HG02678 (cell line): ENCODE measurements around the gene ZSCAN12.

Experiments used
- ATAC-seq: cut with Tn5 transposase; IDR thresholded peaks from one replicate; pipeline ENCODE4 v1.9.1; 2021; ENCODE audit warnings: mild to moderate bottlenecking, moderate library complexity; ENCODE audit not compliant: unreplicated experiment

ZSCAN12 gene

DNA sequence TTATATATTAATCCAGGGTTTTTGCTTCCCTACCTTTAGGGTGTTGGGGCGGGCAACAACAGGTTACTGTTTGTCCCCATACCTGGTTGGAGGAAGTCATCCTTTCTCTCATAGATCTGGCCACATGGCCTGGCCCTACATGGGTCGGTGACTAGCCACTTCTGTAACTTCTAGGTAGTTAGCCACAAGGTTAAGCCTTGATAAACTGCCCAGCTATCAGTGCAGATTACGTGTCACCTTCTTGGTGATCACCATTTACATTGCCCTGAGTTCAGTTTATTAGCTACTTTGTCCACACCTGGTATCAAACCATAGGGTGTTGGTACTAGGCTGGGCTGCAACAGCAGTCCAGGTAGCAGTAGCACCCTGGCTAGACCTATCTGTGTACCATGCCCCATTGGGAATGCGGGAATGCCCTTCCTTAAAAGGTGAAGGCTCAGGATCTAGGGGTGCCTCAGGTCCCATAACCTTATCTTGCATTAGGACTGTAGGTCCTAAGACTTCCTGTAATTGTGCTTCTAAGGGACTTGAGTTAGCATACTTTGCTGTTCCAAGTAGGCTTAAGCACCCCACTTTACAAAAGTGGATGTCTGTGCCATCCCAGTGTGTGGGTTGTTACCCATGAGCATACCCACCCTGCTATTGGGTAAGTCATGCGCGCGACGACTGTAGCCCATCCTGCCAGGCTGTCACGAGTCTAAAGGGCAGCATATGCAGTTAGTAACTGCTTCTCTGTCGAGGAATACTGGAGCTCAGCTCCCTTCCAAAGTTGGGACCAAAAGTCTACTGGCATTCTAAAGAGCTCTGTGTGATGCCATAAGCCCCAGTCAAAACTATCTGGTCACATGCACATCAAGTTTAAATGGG is 44.6 kb downstream of the ZSCAN12 start:
- no peak for ATAC-seq

DNA sequence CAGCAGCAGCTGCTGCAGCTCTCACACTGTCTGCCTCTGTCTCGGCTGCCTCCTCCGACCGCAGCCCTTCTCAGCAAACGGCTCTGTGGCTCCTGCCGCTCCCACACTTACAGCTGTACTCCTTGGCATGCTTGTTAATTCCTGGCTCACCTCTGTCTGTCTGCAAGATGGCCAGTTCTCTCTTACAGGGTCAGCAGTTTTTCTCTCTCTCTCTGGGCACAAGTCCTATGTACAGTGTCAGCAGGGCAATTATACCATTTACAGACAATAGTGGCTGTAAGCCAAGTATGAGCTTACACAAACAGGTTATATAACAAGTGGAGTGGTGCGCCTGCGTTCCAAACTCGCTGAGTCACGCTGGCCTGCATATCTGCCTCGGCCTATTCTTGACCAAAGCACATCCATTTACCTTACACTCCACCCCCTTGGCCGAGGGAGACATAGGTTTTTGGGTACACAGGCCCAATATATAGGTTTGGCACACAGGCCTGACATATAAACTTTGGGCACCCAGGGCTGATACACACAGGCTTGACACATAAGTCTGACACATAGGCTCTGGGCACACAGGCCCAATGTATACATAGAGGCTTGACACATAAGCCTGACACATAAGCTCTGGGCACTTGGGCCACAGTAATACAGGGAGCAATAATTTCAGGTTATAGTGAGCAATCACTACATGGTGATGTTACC is 45.4 kb downstream of the ZSCAN12 start:
- no peak for ATAC-seq

DNA sequence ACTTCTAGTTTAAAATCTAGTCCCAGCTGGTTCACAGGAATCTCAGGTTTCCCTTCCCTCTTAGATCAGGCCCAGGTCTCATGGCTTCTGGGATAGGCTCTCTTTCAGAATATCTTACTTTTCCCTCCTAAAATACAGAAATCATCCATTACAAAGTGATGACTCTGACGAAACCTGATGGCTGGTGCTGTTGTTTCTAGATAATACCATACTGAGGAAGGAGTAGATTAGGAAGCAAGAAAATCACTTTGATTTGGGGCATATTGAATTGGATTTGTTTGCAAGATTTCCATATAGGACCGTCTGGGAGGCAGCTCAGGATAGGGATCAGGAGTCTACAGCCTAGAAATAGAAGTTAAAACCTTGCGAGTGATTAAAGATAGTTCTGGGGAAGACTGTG is 46.2 kb downstream of the ZSCAN12 start:
- ATAC-seq, result no peak

DNA sequence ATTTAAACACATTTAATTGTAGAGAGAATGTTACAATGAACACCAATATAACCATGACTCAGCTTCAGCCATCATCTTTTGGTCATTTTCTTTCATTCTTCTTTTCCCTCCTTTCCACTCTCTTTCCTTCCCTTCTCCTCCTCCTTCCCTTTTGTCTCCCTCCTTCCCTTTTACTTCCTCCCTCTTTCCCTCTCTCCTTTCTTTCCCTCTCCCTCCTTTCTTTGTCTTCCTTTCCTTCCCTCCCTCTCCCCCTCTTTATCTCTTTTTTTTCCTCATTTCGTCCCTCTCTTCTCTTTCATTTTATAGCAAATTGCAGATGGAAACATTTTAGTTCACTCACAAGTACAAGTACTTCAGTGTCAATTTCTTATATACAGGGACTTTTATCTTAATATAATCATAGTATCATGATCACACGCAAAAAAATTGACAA is 48.0 kb downstream of the ZSCAN12 start:
- no peak for ATAC-seq

DNA sequence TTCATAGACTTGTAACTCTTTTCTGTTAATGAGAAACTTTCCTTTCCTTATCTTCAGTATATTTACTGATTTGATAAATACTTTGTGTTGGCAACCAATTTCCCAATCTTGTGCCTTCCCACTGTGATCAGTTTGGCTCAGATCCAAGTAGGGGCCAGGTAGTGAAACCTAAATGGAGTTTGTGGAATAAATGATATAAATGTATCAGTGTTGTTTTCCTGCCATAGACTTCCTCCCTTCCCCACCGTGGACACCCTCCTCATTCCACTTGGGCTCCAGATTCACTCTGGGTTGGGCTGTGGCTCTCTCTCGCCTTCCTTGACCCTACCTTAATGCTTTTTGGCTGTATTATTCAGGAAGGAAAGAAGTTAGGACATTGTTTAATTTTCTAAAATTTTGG is 48.5 kb downstream of the ZSCAN12 start:
- ATAC-seq, result no peak

DNA sequence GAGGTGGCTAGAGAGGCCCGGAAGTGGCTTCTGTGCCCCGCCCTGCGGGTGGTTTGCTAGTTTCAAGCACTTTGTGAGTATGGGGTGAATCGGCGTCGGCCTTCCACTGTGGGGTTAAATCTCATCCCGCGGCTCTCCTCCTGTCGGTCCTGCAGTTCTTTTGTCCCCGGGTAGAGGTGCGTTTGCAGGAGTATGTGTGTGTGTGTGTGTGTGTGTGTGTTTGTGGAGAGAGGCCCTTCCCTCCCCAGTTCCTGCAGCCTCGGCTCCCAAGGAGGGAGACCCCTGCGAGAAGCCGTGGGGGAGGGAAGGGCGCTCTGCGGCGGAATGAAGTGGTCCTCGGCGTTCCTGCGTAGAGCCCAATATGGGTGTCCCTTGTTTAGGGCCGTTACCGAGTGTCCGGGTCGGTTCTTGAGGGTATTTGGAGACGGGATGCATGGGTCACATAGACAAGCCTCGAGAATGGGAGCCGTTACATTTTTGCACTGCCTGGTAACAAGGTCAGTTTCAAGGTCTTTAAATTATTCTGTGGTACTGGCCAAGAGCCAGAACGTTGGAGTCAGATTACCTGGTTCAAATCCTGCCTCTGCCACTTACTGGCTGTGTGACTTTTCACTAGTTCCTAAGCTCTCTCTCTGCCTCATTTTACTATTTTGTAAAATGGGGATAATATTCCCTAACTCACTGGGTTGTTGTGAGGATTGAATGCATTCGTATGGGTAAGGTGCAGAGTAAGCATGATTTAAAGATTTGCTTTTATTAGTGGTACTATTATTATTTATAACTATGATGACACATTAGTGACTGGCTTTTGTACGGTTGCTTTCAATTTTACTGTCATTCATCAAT is 49.4 kb downstream of the ZSCAN12 start, which contains the start of gene ZKSCAN3:
ZKSCAN3 (plus strand) TSS at position 56 of the 846 bp plus-strand sequence. CDS start 9,640 bp downstream, outside the sequence.
- ATAC-seq, result peak; percentile 99

DNA sequence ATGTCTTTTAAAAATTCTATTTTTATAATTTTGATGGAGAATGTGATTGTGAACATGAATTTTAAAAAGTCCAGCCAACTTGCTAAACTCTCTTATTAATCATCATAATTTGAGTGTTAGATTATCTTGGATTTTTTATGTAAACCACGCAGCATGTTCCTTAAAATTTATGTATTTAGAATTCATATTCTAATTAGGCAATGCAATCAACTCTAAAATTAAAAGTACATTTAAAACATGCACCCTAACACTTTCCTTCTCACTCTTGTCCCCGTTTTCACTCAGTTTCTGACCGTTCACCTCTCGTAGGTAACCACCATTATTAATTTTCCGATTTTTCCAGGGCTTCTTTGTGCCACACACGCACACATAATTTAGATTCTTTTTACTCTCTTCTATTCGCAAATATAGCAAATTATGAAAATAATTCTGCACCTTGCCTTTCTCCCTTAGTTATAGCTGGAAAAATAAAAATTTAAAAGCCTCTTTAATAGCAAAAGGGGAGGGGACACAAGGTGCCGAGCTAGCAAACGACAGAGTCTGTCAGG is 50.1 kb downstream of the ZSCAN12 start:
- peak; percentile 14 for ATAC-seq

DNA sequence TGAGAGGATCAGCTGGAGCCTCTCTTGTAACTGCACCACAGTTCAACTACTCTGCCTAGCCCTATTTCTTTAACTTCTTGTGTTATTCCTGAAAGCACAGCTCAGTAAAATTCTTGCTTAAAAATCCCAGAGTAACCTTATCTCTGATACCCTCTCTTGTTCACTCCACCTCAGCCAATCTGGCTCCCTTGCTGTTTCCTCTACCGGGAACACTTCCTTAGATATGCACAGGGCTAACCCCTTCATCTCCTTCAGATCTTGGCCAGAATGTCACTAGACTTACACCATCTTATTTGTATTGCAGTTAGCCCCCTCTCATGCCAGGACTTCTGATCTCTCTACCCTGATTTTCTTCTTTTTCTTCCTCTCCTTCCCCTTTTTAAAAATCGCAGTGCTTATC is 52.4 kb downstream of the ZSCAN12 start:
- no peak for ATAC-seq

DNA sequence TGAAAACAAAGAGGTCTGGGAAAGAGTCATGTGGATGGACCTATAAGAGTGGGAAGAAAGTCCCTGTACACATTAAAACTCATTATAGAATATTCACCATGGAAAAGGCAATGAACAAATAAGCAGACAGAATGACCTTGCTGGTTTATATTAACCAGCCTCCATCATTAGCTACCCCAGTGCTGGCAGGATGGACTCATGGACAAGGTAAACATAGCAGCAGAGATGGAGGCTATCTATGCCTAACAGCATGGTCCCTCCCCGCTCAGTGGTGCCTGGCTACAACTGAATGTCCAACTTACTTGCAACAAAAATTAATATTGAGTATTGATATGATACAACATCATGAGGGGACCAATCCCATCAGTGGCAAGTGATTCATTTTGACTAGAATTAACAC is 54.3 kb downstream of the ZSCAN12 start:
- ATAC-seq, result no peak

DNA sequence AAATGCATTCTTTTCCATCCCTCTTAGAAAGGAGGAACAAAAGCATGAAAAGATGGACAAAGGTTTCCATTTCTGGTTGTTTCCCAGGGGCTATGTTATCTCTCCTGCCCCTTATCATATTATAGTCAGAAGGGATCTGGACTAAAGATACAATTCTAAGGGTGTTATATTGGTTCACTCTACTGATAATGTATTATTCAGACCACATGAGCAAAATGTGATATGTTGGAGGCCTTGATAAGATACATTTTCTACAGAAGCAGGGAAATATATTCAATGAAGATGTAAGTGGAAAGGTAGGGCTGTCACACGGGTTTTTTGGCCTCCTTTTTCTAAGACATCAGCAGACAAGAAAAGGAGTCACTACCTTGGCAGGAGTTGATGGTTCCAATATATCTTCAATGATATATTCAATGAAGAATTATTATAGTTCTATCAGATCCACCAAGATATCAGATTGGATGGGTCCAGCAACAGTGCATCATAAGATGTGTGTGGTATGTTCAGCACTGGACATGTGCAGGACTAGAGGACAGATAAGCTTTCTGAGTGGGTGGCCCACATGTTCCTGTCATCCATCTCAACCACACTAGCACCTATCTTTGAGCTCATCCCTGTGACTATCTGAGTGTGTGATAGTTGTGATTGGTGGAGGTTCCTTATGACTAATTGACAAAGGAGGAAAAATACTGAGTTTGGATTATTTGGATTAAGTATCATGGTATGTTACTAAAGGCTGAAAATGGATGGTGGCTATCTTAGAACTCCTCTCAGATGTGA is 55.5 kb downstream of the ZSCAN12 start:
- no peak for ATAC-seq

DNA sequence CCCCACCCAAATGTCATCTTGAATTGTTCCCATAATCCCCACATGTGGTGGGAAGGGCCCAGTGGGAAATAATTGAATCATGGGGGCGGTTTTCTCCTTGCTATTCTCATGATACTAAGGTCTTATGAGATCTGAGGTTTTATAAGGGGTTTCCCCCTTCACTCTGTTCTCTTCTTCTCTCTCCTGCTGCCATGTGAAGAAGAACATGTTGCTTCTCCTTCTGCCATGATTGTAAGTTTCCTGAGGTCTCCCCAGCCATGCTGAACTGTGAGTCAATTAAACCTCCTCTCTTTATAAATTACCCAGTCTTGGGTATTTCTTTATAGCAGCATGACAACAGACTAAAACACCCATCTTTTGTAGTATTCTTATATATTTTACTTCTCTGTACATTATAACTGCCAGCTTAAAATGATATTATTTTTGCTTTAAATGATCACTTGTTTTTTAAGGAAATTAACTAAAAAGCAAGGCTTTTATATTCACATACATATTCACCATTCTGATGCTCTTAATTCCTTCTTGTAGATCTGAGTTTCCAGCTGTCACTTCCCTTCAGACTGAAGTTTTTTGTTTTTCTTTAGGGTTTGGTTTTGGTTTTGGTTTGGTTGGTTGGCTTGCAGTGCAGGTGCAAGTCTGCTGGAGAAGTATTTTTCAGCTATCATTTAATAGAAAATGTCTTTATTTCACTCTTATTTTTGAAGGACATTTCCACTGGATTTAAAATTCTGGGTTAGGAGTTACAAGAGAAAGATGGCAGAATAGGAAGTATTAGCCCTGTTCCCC is 59.0 kb downstream of the ZSCAN12 start:
- ATAC-seq, result no peak

DNA sequence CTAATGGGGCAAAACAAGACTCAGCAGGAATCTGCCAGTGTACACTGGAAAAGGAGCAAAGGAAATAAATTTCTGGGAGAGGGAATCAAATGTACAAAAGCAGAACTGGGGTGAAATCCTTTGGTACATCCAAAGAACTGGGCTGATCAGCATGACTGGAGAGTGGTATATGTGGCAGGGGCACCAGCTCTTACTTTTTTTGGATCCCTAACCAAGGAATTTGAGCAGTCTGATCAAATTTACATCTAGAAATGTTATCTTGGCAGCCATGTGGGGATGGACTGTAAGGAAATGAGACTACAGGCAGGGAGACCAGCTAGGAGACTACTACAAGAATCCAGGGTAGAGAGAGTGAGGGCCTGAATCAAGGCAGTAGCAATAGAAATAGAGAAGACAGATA is 62.4 kb downstream of the ZSCAN12 start:
- no peak for ATAC-seq

DNA sequence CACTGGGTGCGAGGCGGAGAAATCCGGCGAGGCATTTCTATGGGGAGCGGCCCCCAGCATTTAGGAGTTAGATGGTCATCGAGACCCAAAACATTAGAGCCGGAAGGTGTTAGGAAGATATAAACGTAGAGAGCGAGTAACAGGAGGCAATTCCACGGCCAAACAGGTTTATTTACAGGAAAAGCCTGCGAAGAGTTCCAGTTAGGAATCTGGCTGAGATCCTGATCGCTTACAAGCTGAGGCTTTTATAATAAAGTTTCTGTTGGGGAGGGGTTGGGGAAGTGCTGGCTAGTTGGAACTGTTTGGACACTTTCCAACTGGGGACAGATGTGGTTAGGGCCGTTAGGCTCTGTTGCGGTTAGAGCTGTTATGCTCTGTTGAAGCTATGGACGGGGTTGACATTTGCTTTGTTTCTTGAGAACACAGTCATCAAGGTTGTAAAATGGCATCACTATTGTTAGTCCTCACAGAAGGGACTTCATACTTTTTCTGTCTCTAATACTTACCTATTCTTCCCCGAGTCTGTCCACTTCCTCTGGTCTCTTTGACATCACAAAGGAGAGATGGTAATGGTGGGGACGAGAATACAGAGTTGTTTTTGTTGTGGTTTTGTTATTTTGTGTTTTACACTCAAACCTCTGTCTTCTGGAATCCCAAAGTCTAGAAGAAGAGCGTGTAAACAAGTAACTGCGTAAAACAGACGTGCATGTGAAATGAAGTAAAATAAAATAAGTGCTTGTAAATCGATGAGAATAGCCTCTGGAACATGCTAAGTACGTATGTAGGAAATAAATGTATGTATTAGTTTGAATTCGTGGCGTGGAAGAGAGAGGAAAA is 63.0 kb downstream of the ZSCAN12 start:
- ATAC-seq, result peak; percentile 43

DNA sequence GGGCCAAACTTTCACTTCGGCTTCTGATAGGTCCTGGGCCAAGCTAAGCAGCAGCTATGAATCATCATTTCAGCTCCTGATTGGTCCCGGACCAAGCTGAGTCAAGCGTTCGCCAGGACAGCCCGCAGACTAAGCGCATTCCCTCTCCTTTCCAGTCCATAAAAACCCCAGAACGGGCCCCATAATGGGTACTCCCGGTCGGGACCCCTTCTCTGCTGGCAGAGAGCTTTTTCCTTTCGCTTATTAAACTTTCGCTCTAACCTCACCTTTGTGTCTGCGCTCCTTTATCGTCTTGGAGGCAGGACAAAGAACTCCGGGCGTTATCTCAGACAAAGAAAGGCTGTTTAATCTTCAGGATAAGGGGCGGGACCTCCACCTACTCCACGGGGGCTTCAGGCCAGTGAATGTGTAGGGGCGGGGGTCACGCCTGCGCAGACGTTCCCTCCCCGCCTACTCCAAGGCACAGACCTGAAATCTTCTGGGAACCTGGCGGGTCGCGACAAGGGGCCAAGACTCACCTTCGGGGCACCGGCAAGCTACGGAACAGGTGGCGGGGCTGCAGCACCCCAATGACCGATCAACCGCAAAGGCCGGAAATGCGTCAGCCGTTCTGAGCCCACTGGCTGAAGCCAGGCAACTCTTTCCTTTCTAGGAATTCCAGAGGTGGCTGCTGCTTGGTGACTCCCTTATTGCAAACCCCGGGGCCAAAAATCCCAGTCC is 63.8 kb downstream of the ZSCAN12 start, which contains the start of gene ZSCAN31:
ZSCAN31 (minus strand) TSS at position 585 of the 720 bp plus-strand sequence. CDS start 6,465 bp downstream, outside the sequence.
- ATAC-seq, result peak; percentile 80

DNA sequence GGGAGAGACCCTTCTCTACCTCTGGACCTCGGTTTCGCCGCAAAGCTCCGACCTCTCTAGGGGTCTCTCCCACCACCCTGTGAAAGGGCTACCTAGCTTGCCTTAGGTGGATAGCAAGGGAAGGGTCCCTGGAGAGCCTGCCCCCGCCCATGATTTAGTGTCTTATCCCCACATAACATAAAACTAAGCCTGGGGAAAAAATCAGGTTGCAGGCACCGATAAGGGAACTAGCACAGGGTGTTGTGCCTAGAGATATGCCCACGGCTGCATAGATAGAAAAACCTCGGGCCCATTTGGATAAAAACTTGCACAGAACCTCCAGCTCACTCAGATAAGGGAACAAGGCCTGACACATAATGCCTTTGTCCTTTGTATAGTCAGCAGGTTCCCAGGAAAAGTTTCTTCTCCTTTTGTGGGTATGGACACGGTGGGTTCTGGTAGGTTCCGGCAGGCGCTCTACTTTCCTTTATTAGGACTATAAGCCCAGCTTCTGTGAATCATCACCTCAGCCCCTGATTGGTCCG is 64.4 kb downstream of the ZSCAN12 start:
- ATAC-seq, result peak; percentile 2

DNA sequence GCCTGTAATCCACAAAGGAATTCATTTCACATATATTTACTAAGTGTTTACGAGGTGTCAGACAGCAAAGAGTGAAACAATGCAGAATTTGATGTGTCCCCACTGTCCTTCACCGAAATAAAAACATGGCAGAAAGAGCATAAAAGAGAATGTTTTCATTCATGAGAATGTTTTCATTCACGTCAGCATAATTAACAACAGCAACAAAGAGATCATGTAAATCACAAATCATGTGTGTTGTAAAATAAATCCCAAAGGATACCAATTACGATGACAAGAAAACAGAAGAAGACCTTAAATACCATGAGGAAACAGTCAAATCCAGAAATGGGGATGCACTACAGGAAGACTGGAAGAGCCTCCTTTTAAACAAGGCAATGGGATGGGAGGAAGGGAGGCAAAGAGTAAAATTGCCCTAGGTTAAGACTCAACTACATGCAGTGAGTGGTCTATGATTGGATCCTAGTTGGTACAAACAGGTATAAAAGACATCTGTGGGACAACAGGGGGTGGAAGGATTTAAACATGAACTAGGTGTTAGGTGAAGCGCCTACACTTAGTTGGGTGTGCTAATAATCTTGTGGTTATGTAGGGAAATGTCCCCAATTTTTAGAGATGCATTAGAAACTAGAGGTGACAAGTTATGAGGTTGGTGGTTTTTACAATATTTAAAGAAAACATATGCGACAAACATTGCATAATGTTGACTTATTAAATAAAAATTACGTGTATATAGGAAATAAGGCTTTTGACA is 65.1 kb downstream of the ZSCAN12 start:
- no peak for ATAC-seq

DNA sequence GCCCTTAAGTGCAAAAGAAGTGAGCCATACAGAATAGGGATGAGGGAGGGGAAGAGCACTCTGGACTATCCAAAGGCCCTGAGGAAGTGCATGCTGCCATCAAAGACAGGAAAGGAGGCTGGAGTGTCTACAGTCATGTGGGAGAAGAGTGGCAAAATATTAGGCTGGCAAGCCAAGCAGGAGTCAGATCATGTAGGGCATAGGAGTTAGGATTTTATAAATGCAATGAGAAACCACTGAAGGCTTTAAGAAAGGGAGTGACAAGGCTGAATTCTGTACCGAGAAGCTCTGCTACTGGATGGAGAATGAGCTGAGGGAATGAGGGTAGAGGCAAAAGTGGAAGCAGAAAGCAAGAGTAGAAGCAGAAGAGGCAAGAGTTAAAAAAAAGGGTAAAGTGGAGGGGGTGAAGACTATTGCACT is 65.9 kb downstream of the ZSCAN12 start:
- ATAC-seq, result no peak
